Measurements from ENCODE around the gene COMMD3. TPM values are rescaled to one million over a fixed set of nuclear protein-coding genes. Genes with fewer than 3 reads are reported as not detected.
"Not testable (repeated sequence)": the region's sequence is repeated elsewhere in the genome, so short reads cannot be mapped to it uniquely, and the experiment has no call there.

The COMMD3 gene
- total RNA-seq, 1 donor from 2014 or later: 92.4 TPM

DNA sequence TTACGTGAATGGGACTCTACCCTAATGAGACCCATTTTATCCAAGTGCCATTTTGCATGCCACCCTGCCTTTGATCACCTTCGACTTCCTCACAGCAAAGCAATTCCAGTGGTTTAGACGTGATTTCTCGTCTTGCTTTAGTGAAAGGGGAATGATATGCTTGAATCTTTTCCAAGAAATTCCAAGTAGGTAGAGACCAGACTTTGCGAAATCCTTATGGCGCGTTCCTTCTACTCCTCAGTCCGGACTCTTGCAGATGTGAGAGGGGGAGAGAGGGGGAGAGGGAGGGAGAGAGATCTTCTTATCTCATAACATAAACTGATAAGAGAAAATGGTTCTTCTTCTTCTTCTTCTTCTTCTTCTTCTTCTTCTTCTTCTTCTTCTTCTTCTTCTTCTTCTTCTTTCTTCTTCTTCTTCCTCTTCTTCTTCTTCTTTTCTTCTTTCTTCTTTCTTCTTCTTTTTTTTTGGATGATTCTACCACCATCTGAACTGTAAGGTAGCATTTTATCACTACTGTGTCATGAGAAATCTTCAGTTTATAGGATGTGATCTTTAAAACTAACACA is 30.0 kb downstream of the COMMD3 start:
- H3K4me3 ChIP-seq (ENCODE audit: low read depth, low read length): no peak overlapping the region
- TF ChIP-seq, protein P1, sequence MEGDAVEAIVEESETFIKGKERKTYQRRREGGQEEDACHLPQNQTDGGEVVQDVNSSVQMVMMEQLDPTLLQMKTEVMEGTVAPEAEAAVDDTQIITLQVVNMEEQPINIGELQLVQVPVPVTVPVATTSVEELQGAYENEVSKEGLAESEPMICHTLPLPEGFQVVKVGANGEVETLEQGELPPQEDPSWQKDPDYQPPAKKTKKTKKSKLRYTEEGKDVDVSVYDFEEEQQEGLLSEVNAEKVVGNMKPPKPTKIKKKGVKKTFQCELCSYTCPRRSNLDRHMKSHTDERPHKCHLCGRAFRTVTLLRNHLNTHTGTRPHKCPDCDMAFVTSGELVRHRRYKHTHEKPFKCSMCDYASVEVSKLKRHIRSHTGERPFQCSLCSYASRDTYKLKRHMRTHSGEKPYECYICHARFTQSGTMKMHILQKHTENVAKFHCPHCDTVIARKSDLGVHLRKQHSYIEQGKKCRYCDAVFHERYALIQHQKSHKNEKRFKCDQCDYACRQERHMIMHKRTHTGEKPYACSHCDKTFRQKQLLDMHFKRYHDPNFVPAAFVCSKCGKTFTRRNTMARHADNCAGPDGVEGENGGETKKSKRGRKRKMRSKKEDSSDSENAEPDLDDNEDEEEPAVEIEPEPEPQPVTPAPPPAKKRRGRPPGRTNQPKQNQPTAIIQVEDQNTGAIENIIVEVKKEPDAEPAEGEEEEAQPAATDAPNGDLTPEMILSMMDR (IDR thresholded peaks at IDR 0.05; ENCODE audit: insufficient read depth, low read length, poor library complexity, severe bottlenecking): no peak
- H3K36me3 ChIP-seq (ENCODE audit: control insufficient read depth, insufficient read depth, low read length): no peaks in the 10 kb centered on the region
- peaks cover 40% of the 10 kb centered on the region for H3K27me3 ChIP-seq (ENCODE audit: control insufficient read depth, insufficient read depth, low read length)
- DNase-seq (ENCODE audit: low read depth): no peak

DNA sequence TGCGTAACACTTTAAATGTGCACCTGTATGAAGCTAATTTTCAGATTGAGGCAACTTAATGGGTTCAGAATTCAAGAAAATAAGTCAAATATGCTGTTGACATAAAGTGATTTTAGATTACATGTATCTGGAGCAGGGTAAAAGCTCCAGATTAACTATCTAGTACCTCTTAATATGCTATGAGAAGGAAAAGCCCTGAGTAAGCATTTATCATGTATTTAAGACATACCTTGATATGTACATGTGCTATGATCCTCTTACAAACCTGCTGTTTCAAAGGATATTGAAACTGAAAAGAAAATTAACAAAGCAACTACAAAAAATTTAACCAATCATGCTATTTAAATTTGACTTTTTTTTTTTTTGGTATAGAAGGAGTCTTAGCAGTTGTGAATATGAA is 33.6 kb downstream of the COMMD3 start:
- Histone ChIP-seq H3K4me3 (ENCODE audit: low read depth, low read length) (no peak overlapping the region), H3K27me3 (ENCODE audit: control insufficient read depth, insufficient read depth, low read length) (peaks cover 14% of the 10 kb centered on the region)

DNA sequence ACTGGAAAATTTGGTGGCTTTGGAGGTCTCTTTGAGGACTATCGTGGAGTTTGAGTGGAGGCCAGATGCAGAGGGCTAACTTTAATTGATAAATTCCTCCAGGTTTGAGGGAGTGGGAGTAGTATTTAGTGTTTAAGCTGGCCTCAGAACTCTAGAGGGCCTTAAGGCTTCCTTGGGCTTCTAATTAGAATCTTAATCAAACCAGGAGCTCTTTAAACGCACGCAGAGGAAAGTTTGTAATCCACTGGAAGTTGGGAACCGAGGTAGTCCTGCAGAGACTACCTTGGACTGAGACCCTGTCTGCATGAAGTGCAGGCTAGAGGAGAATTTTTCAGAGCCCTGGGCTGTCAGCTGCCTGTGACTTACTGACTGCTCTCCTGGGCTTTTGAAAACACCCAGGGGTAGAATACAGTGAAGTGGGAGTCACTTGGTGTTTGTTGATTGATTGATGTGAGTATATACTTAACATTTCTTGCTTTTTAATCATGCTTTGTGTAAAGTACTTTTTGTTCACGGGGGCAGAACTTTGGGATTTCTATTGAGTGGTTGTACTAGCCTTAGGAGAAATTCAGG is 35.0 kb downstream of the COMMD3 start:
- TF ChIP-seq, protein P1 (IDR thresholded peaks at IDR 0.05; ENCODE audit: insufficient read depth, low read length, poor library complexity, severe bottlenecking): no peak
- no peak for DNase-seq (ENCODE audit: low read depth)
- no peaks in the 10 kb centered on the region for H3K36me3 ChIP-seq (ENCODE audit: control insufficient read depth, insufficient read depth, low read length)
- H3K27me3 ChIP-seq (ENCODE audit: control insufficient read depth, insufficient read depth, low read length): no peaks in the 10 kb centered on the region
- no peak overlapping the region for H3K4me3 ChIP-seq (ENCODE audit: low read depth, low read length)

More for the DNA sequence above, 33.6 kb downstream of the COMMD3 start:
- DNase-seq (ENCODE audit: low read depth): no peak
- TF ChIP-seq, protein P1 (IDR thresholded peaks at IDR 0.05; ENCODE audit: insufficient read depth, low read length, poor library complexity, severe bottlenecking): no peak
- H3K36me3 ChIP-seq (ENCODE audit: control insufficient read depth, insufficient read depth, low read length): no peaks in the 10 kb centered on the region

DNA sequence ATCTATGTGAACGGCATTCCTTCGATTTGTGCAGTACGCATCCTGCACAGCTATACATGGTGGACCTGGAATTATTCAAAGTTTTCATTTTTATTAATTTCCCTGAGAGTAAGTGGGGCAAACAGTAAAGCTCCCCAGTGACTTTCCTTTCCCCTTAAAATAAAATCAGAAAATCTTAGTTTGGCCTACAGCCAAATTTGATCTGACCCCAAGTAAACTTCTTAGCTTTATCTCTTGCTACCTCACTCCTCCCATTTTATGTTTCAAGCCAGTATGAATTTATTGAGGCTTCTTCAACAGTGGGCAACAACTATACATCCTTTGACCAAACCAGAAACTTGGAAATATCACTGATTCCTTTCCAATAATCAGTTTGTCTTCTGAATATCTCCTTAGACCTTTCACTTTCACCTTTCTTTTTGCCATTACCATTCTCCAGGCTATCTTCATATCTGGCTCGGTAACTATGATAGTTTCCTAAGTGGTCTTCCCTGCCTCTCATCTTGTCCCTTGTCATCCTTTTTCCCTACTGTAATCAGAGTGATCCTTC is 40.2 kb downstream of the COMMD3 start:
- Histone ChIP-seq H3K36me3 (ENCODE audit: control insufficient read depth, insufficient read depth, low read length) (no peaks in the 10 kb centered on the region), H3K4me3 (ENCODE audit: low read depth, low read length) (no peak overlapping the region), H3K27me3 (ENCODE audit: control insufficient read depth, insufficient read depth, low read length) (no peaks in the 10 kb centered on the region)
- TF ChIP-seq, protein P1 (IDR thresholded peaks at IDR 0.05; ENCODE audit: insufficient read depth, low read length, poor library complexity, severe bottlenecking): no peak
- DNase-seq (ENCODE audit: low read depth): no peak

DNA sequence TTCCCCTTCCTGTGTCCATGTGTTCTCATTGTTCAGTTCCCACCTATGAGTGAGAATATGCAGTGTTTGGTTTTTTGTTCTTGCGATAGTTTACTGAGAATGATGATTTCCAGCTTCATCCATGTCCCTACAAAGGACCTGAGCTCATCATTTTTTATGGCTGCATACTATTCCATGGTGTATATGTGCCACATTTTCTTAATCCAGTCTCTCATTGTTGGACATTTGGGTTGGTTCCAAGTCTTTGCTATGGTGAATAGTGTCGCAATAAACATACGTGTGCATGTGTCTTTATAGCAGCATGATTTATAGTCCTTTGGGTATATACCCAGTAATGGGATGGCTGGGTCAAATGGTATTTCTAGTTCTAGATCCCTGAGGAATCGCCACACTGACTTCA is 41.6 kb downstream of the COMMD3 start:
- DNase-seq (ENCODE audit: low read depth); H3K36me3 ChIP-seq (ENCODE audit: control insufficient read depth, insufficient read depth, low read length); H3K27me3 ChIP-seq (ENCODE audit: control insufficient read depth, insufficient read depth, low read length); H3K4me3 ChIP-seq (ENCODE audit: low read depth, low read length): not testable (repeated sequence)

DNA sequence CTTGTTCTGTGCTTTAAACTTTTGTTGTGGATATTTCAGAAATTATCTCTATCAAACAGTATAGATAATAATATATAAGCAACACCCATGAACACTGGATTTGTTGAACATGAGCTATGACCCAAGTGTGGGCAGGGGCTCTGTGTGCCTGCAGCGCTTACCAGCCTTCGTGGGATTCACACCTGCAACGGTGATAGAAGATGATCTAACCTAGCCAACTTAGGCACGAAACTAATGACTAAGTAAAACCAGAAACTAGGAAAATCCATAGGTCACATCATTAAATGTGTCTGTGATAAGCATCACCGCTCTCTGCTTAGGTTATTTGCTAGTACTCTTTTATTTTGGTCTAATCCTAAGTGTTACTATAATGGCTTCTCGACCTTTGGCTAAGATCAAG is 47.1 kb downstream of the COMMD3 start:
- DNase-seq (ENCODE audit: low read depth): no peak
- TF ChIP-seq, protein P1 (IDR thresholded peaks at IDR 0.05; ENCODE audit: insufficient read depth, low read length, poor library complexity, severe bottlenecking): no peak
- no peak overlapping the region for H3K4me3 ChIP-seq (ENCODE audit: low read depth, low read length)
- no peaks in the 10 kb centered on the region for H3K36me3 ChIP-seq (ENCODE audit: control insufficient read depth, insufficient read depth, low read length)
- no peaks in the 10 kb centered on the region for H3K27me3 ChIP-seq (ENCODE audit: control insufficient read depth, insufficient read depth, low read length)

Data from kidney epithelial cell (primary cell).